ENCODE data around the gene MACROD2. TPM values are rescaled to one million over a fixed set of nuclear protein-coding genes. Genes with fewer than 3 reads are reported as not detected.

The MACROD2 gene
- total and polyA plus RNA-seq, 2 donors (not counting 1 experiment from before 2014, with no cell fraction given): 5.3 to 6.7 TPM

DNA sequence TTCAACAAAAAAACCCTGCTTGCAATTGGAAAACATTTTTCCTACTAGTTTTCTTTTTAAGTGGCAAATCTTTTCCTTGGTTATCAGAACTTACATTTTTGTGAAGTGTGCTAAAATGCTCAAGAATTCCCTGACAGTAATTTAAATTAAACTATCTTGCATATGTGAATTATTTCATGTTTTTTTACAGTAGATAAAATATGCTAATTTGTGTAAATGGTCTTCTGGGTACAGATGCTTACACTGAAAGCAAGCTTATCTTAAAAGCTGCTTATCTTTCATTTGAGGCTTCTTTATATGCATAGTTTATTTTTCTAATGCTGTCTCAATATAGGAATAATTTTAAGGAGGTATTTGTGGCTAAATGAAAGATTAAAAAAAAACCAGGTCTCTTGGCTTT lies 745.1 kb downstream of the MACROD2 start:
- no peaks in the 10 kb centered on the region for H3K9me3 Mint-ChIP-seq (ENCODE audit: insufficient read depth)

GRCh38 chr20:14741616-14742015 lies 746.3 kb downstream of the MACROD2 start:
- intact Hi-C loops (cut with micrococcal nuclease): no loop called here

More for the DNA sequence above, 745.1 kb downstream of the MACROD2 start:
- Histone ChIP-seq H3K4me3 (ENCODE audit: control extremely low read depth in 1 of 5, extremely low read depth in 1 of 5, insufficient read depth in 1 of 5, low read depth in 2 of 5, low read length in 4 of 5) (no peak overlapping the region), H2AFZ (ENCODE audit: insufficient read depth, low read depth, low read length, poor library complexity, severe bottlenecking) (no peak overlapping the region), H3K9ac (ENCODE audit: low read length) (no peak overlapping the region), H3K36me3 (replicated peaks in 1 of 2; ENCODE audit: control extremely low read depth in 1 of 2, control insufficient read depth in 1 of 2, extremely low read depth in 1 of 2, insufficient read depth in 2 of 2, low read length in 1 of 2) (no peaks in the 10 kb centered on the region), H3K9me3 (ENCODE audit: control extremely low read depth in 1 of 3, control insufficient read depth in 2 of 3, insufficient read depth in 1 of 3, low read length in 2 of 3) (no peaks in the 10 kb centered on the region), H3K27ac (ENCODE audit: low read length in 2 of 2) (no peak overlapping the region), H3K4me1 (ENCODE audit: control insufficient read depth in 2 of 2, insufficient read depth in 2 of 2, low read length in 2 of 2) (no peaks in the 10 kb centered on the region), H3K4me2 (replicated peaks; ENCODE audit: low read depth, low read length, poor library complexity, severe bottlenecking) (no peak overlapping the region), H3K79me2 (ENCODE audit: control insufficient read depth, insufficient read depth, low read length) (no peaks in the 10 kb centered on the region), H3K27me3 (replicated peaks in 1 of 4; ENCODE audit: control extremely low read depth in 1 of 4, control insufficient read depth in 3 of 4, insufficient read depth in 4 of 4, low read length in 3 of 4) (no peaks in the 10 kb centered on the region), H4K20me1 (ENCODE audit: control insufficient read depth, insufficient read depth, low read length, poor library complexity, severe bottlenecking) (no peaks in the 10 kb centered on the region)
- no peak for ATAC-seq (ENCODE audit: low read depth)
- TF ChIP-seq EZH2 (IDR thresholded peaks at IDR 0.05; ENCODE audit: borderline replicate concordance, insufficient read depth, low read depth, low read length, poor library complexity, severe bottlenecking): no peak
- TF ChIP-seq, protein P1, sequence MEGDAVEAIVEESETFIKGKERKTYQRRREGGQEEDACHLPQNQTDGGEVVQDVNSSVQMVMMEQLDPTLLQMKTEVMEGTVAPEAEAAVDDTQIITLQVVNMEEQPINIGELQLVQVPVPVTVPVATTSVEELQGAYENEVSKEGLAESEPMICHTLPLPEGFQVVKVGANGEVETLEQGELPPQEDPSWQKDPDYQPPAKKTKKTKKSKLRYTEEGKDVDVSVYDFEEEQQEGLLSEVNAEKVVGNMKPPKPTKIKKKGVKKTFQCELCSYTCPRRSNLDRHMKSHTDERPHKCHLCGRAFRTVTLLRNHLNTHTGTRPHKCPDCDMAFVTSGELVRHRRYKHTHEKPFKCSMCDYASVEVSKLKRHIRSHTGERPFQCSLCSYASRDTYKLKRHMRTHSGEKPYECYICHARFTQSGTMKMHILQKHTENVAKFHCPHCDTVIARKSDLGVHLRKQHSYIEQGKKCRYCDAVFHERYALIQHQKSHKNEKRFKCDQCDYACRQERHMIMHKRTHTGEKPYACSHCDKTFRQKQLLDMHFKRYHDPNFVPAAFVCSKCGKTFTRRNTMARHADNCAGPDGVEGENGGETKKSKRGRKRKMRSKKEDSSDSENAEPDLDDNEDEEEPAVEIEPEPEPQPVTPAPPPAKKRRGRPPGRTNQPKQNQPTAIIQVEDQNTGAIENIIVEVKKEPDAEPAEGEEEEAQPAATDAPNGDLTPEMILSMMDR (IDR thresholded peaks at IDR 0.05): no peak
- intact Hi-C loops (cut with micrococcal nuclease): no loop called here
- H3K4me3 Mint-ChIP-seq: no peak overlapping the region
- H3K4me1 Mint-ChIP-seq: no peaks in the 10 kb centered on the region
- peaks cover 3% of the 10 kb centered on the region for H3K27me3 Mint-ChIP-seq
- no peak for DNase-seq
- no peak overlapping the region for H3K27ac Mint-ChIP-seq
- ChIA-PET CTCF (no interaction called here), POLR2A (no interaction called here)

More at GRCh38 chr20:14741616-14742015, 746.3 kb downstream of the MACROD2 start:
- POLR2A ChIA-PET: no interaction called here
- no peaks in the 10 kb centered on the region for H3K9me3 ChIP-seq (ENCODE audit: control extremely low read depth in 1 of 3, control insufficient read depth in 2 of 3, insufficient read depth in 1 of 3, low read length in 2 of 3)
- no peak overlapping the region for H3K4me2 ChIP-seq (replicated peaks; ENCODE audit: low read depth, low read length, poor library complexity, severe bottlenecking)
- no peak overlapping the region for H3K9ac ChIP-seq (ENCODE audit: low read length)
- ATAC-seq (ENCODE audit: low read depth) (no peak), DNase-seq (no peak)
- H3K27me3 Mint-ChIP-seq: no peaks in the 10 kb centered on the region
- no peak overlapping the region for H3K4me3 ChIP-seq (ENCODE audit: control extremely low read depth in 1 of 5, extremely low read depth in 1 of 5, insufficient read depth in 1 of 5, low read depth in 2 of 5, low read length in 4 of 5)
- H3K79me2 ChIP-seq (ENCODE audit: control insufficient read depth, insufficient read depth, low read length): no peaks in the 10 kb centered on the region
- H3K27ac ChIP-seq (ENCODE audit: low read length in 2 of 2): no peak overlapping the region
- no peaks in the 10 kb centered on the region for H3K9me3 Mint-ChIP-seq (ENCODE audit: insufficient read depth)
- no peaks in the 10 kb centered on the region for H3K27me3 ChIP-seq (replicated peaks in 1 of 4; ENCODE audit: control extremely low read depth in 1 of 4, control insufficient read depth in 3 of 4, insufficient read depth in 4 of 4, low read length in 3 of 4)
- no peaks in the 10 kb centered on the region for H3K4me1 ChIP-seq (ENCODE audit: control insufficient read depth in 2 of 2, insufficient read depth in 2 of 2, low read length in 2 of 2)
- H3K4me1 Mint-ChIP-seq: no peaks in the 10 kb centered on the region
- no peak overlapping the region for H3K27ac Mint-ChIP-seq
- no peak for TF ChIP-seq EZH2 (IDR thresholded peaks at IDR 0.05; ENCODE audit: borderline replicate concordance, insufficient read depth, low read depth, low read length, poor library complexity, severe bottlenecking)
- TF ChIP-seq, protein P1 (IDR thresholded peaks at IDR 0.05): no peak
- H3K4me3 Mint-ChIP-seq: no peak overlapping the region
- CTCF ChIA-PET: no interaction called here
- H2AFZ ChIP-seq (ENCODE audit: insufficient read depth, low read depth, low read length, poor library complexity, severe bottlenecking): no peak overlapping the region
- H4K20me1 ChIP-seq (ENCODE audit: control insufficient read depth, insufficient read depth, low read length, poor library complexity, severe bottlenecking): no peaks in the 10 kb centered on the region
- H3K36me3 ChIP-seq (replicated peaks in 1 of 2; ENCODE audit: control extremely low read depth in 1 of 2, control insufficient read depth in 1 of 2, extremely low read depth in 1 of 2, insufficient read depth in 2 of 2, low read length in 1 of 2): no peaks in the 10 kb centered on the region
